T-cell (primary cell): ENCODE data around the gene BAG2. TPM values are rescaled to one million over a fixed set of nuclear protein-coding genes. Genes with fewer than 3 reads are reported as not detected.
A peak's percentile ranks its signal among the peaks of the same experiment; 100 is the strongest.

Experiments
- ATAC-seq, 4 experiments: fragments of 200-7000 bp in 3 of 4; fragments of 150-1000 bp in 1 of 4; cut with Tn5 transposase; replicated peaks in 1 of 4; 1 replicate in 3 of 4; 2 replicates in 1 of 4; pipeline ENCODE4 v1.10.0; 2021; ENCODE audit warnings: moderate library complexity in 3 of 4, mild to moderate bottlenecking in 2 of 4, moderate number of reproducible peaks in 1 of 4
- CTCF ChIA-PET, 2 donors: fragments of 300-600 bp; sonication (Branson Sonifier 250); formaldehyde crosslinking; loops; one replicate each; lab custom pipeline; 2022; ENCODE audit warnings: antibody characterized with exemption in 2 of 2; lab: Charles Lee
- POLR2A ChIA-PET, 2 donors: fragments of 300-600 bp; sonication (Branson Sonifier 250); formaldehyde crosslinking; loops; one replicate each; lab custom pipeline; 2022; ENCODE audit warnings: antibody characterized with exemption in 2 of 2; lab: Charles Lee
- DNase-seq, 35 experiments: peaks; one replicate each; pipeline versions ENCODE4 v3.0.0 to v3.0.0-alpha.2; 2013 to 2023
- H3K27ac ChIP-seq: one replicate; pipeline ENCODE4 v1.5.1; 2013; ENCODE audit warnings: low read length
- H3K27me3 ChIP-seq, 2 experiments: replicated peaks in 1 of 2; 1 replicate in 1 of 2; 2 replicates in 1 of 2; pipeline versions ENCODE4 v1.6.1 to v1.7.0; 2013; ENCODE audit warnings: low read length in 1 of 2, mixed read lengths in 1 of 2; ENCODE audit not compliant: control insufficient read depth in 2 of 2, insufficient read depth in 2 of 2; ENCODE audit errors: extremely low read depth in 1 of 2
- H3K36me3 ChIP-seq, 2 donors: 1 replicate in 1 of 2; 2 replicates in 1 of 2; pipeline versions ENCODE4 v1.6.1 to v1.7.0; 2013; ENCODE audit warnings: low read length in 1 of 2; ENCODE audit not compliant: control insufficient read depth in 2 of 2, insufficient read depth in 1 of 2; ENCODE audit errors: extremely low read depth in 1 of 2
- H3K4me1 ChIP-seq, 2 experiments: 1 replicate in 1 of 2; 2 replicates in 1 of 2; pipeline versions ENCODE4 v1.6.1 to v1.7.0; 2013; ENCODE audit warnings: low read length in 2 of 2, mixed read lengths in 1 of 2; ENCODE audit not compliant: insufficient read depth in 2 of 2, control insufficient read depth in 1 of 2; ENCODE audit errors: extremely low read depth in 1 of 2
- H3K4me3 ChIP-seq, 2 donors: 1 replicate in 1 of 2; 2 replicates in 1 of 2; pipeline versions ENCODE4 v1.5.1 to v1.7.0; 2013; ENCODE audit warnings: mild to moderate bottlenecking in 2 of 2, low read length in 1 of 2, moderate library complexity in 1 of 2; ENCODE audit not compliant: control insufficient read depth in 1 of 2; ENCODE audit errors: extremely low read depth in 1 of 2
- H3K9me3 ChIP-seq: 2 replicates; pipeline ENCODE4 v1.7.0; 2013
- H3K27ac Mint-ChIP-seq, 2 donors: one replicate each; pipeline ENCODE4 v1.8.0; 2020 to 2021; ENCODE audit warnings: mild to moderate bottlenecking in 2 of 2, mixed read lengths in 2 of 2
- H3K27me3 Mint-ChIP-seq, 2 donors: one replicate each; pipeline ENCODE4 v1.8.0; 2021 to 2022; ENCODE audit warnings: mixed read lengths in 2 of 2
- H3K36me3 Mint-ChIP-seq: one replicate; pipeline ENCODE4 v1.8.0; 2021; ENCODE audit warnings: mixed read lengths
- H3K4me1 Mint-ChIP-seq, 3 donors: one replicate each; pipeline ENCODE4 v1.8.0; 2020 to 2022; ENCODE audit warnings: mixed read lengths in 3 of 3, mild to moderate bottlenecking in 1 of 3
- H3K4me3 Mint-ChIP-seq, 3 donors: one replicate each; pipeline ENCODE4 v1.8.0; 2020 to 2022; ENCODE audit warnings: mild to moderate bottlenecking in 3 of 3, mixed read lengths in 3 of 3, moderate library complexity in 3 of 3
- H3K9me3 Mint-ChIP-seq, 3 donors: one replicate each; pipeline ENCODE4 v1.8.0; 2020 to 2022; ENCODE audit warnings: mixed read lengths in 3 of 3
- WGBS: methylation state at CpG from one replicate; pipeline ENCODE4 v1.1.5; 2013; ENCODE audit warnings: missing lambda C conversion rate; ENCODE audit not compliant: insufficient coverage; 5-methylcytosine and 5-hydroxymethylcytosine counted together
- total RNA-seq, 35 experiments: library from RNA in 6 of 35; stranded (reverse) in 6 of 35; fragments of 120-200 nt in 1 of 35; gene quantifications; one replicate each; pipeline versions ENCODE4 v1.2.1 to v1.2.4 and lab custom pipeline; 2013 to 2026

BAG2 gene
- total RNA-seq, 5 donors from 2014 or later (not counting 1 experiment from before 2014, with no cell fraction given) = 3.2 to 5.1 (median 3.9) TPM

- H3K4me3 ChIP-seq = no peak overlapping the region
- H3K27me3 ChIP-seq = no peaks in the 10 kb centered on the region
- no peak overlapping the region for H3K27ac ChIP-seq
- Mint-ChIP-seq H3K9me3 (peaks cover 0 to 5% (median 0%) of the 10 kb centered on the region in 3 donors), H3K36me3 (peaks cover 60% of the 10 kb centered on the region), H3K27ac (no peak overlapping the region), H3K4me3 (no peak overlapping the region), H3K4me1 (peaks cover 0 to 3% (median 0%) of the 10 kb centered on the region in 3 donors), H3K27me3 (no peaks in the 10 kb centered on the region)
- DNase-seq = peak in 1 of 35 experiments; percentile 8
- no peaks in the 10 kb centered on the region for H3K4me1 ChIP-seq
- ATAC-seq = no peak
- no CpG with 5 or more reads among the region's 2 CpGs for WGBS
- POLR2A ChIA-PET = interaction anchor here (0.6 to 0.7 kb wide), 2 partner anchors 23 to 77 kb away, joined by 3 read pairs; no protein-coding TSS in a partner anchor
- no peaks in the 10 kb centered on the region for H3K9me3 ChIP-seq
- peaks cover 6 to 39% of the 10 kb centered on the region in 2 donors for H3K36me3 ChIP-seq
- CTCF ChIA-PET = no interaction called here
These were observed 34.8 kb upstream of the BAG2 start for GRCh38 chr6:57137350-57137749.

GRCh38 chr6:57138026-57138425 lies 34.1 kb upstream of the BAG2 start:
- no peaks in the 10 kb centered on the region for H3K9me3 ChIP-seq
- H3K36me3 ChIP-seq = peaks cover 5 to 37% of the 10 kb centered on the region in 2 donors
- DNase-seq = peak in 1 of 35 experiments; percentile 10
- no peaks in the 10 kb centered on the region for H3K4me1 ChIP-seq
- peaks cover 0 to 3% (median 0%) of the 10 kb centered on the region in 3 donors for H3K4me1 Mint-ChIP-seq
- CTCF ChIA-PET = no interaction called here
- no peaks in the 10 kb centered on the region for H3K27me3 Mint-ChIP-seq
- H3K4me3 ChIP-seq = no peak overlapping the region
- H3K27ac ChIP-seq = no peak overlapping the region
- peaks cover 65% of the 10 kb centered on the region for H3K36me3 Mint-ChIP-seq
- ATAC-seq = no peak
- WGBS = 91% methylated on average over 8 of the region's 11 CpGs
- H3K27ac Mint-ChIP-seq = no peak overlapping the region
- H3K4me3 Mint-ChIP-seq = no peak overlapping the region
- H3K9me3 Mint-ChIP-seq = peaks cover 0 to 7% (median 0%) of the 10 kb centered on the region in 3 donors
- H3K27me3 ChIP-seq = no peaks in the 10 kb centered on the region
- POLR2A ChIA-PET = interaction anchor here in 1 of 2 donors (0.6 kb wide), 1 partner anchor 78 kb away, joined by 3 read pairs; no protein-coding TSS in a partner anchor

GRCh38 chr6:57141451-57142177 lies 30.5 kb upstream of the BAG2 start:
- ATAC-seq (no peak), DNase-seq (no peak)
- Histone ChIP-seq H3K9me3 (no peaks in the 10 kb centered on the region), H3K27me3 (no peaks in the 10 kb centered on the region), H3K4me1 (no peaks in the 10 kb centered on the region), H3K27ac (no peak overlapping the region), H3K36me3 (peaks cover 0 to 27% of the 10 kb centered on the region in 2 donors), H3K4me3 (no peak overlapping the region)
- WGBS = no CpG with 5 or more reads among the region's 4 CpGs
- Mint-ChIP-seq H3K27me3 (no peaks in the 10 kb centered on the region), H3K27ac (no peak overlapping the region), H3K4me1 (peaks cover 3 to 8% (median 4%) of the 10 kb centered on the region in 3 donors), H3K9me3 (peaks cover 0 to 7% (median 0%) of the 10 kb centered on the region in 3 donors), H3K36me3 (peaks cover 67% of the 10 kb centered on the region), H3K4me3 (no peak overlapping the region)
- ChIA-PET CTCF (no interaction called here), POLR2A (interaction anchor here in 1 of 2 donors (1.5 kb wide), 1 partner anchor 8 kb away, joined by 3 read pairs; no protein-coding TSS in a partner anchor)

DNA sequence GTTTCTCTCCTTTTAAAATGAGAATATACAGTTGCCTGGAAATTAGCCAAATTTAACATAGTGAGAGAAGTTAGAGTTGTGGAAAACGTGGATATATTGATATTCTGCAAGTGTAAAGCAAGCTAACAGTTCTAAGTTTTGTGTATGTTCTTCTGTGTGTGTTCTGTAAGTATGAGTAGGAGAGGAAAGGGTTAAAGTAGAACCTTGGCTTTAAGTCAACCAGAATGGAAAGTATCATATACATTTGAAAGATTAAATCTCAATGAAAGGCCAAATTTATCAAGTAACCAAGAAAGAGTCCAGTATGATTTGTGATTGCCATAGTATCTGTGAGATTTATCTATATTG lies 30.0 kb upstream of the BAG2 start:
- Mint-ChIP-seq H3K36me3 (peaks cover 65% of the 10 kb centered on the region), H3K9me3 (peaks cover 0 to 7% (median 0%) of the 10 kb centered on the region in 3 donors), H3K27me3 (no peaks in the 10 kb centered on the region), H3K4me3 (no peak overlapping the region), H3K4me1 (peaks cover 5 to 11% (median 5%) of the 10 kb centered on the region in 3 donors), H3K27ac (no peak overlapping the region)
- Histone ChIP-seq H3K27ac (no peak overlapping the region), H3K4me1 (no peaks in the 10 kb centered on the region), H3K36me3 (peaks cover 0 to 26% of the 10 kb centered on the region in 2 donors), H3K27me3 (no peaks in the 10 kb centered on the region), H3K4me3 (no peak overlapping the region), H3K9me3 (no peaks in the 10 kb centered on the region)
- ChIA-PET CTCF (no interaction called here), POLR2A (interaction anchor here in 1 of 2 donors (1.5 kb wide), 1 partner anchor 9 kb away, joined by 3 read pairs; no protein-coding TSS in a partner anchor)
- no CpG with 5 or more reads among the region's 1 CpG for WGBS
- no peak for ATAC-seq
- no peak for DNase-seq

- Mint-ChIP-seq H3K36me3 (peaks cover 73% of the 10 kb centered on the region), H3K4me1 (peaks cover 15 to 24% (median 18%) of the 10 kb centered on the region in 3 donors), H3K4me3 (no peak overlapping the region), H3K27ac (no peak overlapping the region), H3K27me3 (no peaks in the 10 kb centered on the region), H3K9me3 (peaks cover 0 to 7% (median 0%) of the 10 kb centered on the region in 3 donors)
- Histone ChIP-seq H3K4me1 (no peaks in the 10 kb centered on the region), H3K9me3 (no peaks in the 10 kb centered on the region), H3K4me3 (no peak overlapping the region), H3K36me3 (peaks cover 0 to 36% of the 10 kb centered on the region in 2 donors), H3K27ac (no peak overlapping the region), H3K27me3 (no peaks in the 10 kb centered on the region)
- ChIA-PET POLR2A (interaction anchor here in 1 of 2 donors (0.6 to 0.7 kb wide), 2 partner anchors 48 to 81 kb away, joined by 4 to 15 read pairs; no protein-coding TSS in a partner anchor), CTCF (interaction anchor here in 1 of 2 donors (0.6 kb wide), 1 partner anchor 378 kb away, joined by 4 read pairs; no protein-coding TSS in a partner anchor)
- no peak for ATAC-seq
- WGBS = no CpG with 5 or more reads among the region's 1 CpG
- no peak for DNase-seq
These were observed 28.4 kb upstream of the BAG2 start for GRCh38 chr6:57143690-57144089.

DNA sequence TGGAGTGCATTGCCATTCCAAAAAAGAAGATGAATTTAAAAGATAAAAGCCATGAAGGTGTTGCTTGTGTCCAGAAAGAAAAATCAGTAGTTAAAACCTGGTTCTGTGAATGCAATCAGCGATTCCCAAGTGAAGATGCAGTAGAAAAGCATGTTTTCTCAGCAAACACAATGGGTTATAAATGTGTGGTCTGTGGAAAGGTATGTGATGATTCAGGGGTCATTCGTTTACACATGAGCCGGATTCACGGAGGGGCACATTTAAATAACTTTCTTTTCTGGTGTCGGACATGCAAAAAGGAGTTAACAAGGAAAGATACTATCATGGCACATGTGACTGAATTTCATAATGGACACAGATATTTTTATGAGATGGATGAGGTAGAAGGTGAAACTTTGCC lies 24.7 kb upstream of the BAG2 start:
- Histone ChIP-seq H3K4me3 (no peak overlapping the region), H3K27me3 (no peaks in the 10 kb centered on the region), H3K9me3 (no peaks in the 10 kb centered on the region), H3K36me3 (peaks cover 0 to 34% of the 10 kb centered on the region in 2 donors), H3K4me1 (no peaks in the 10 kb centered on the region), H3K27ac (no peak overlapping the region)
- 94% methylated on average over 2 of the region's 5 CpGs for WGBS
- Mint-ChIP-seq H3K27ac (no peak overlapping the region), H3K4me3 (no peak overlapping the region), H3K4me1 (peaks cover 15 to 24% (median 18%) of the 10 kb centered on the region in 3 donors), H3K27me3 (no peaks in the 10 kb centered on the region), H3K9me3 (peaks cover 0 to under 1% (median 0%) of the 10 kb centered on the region in 3 donors), H3K36me3 (peaks cover 76% of the 10 kb centered on the region)
- ATAC-seq (no peak), DNase-seq (no peak)
- CTCF ChIA-PET = interaction anchor here in 1 of 2 donors (0.6 kb wide), 1 partner anchor 34 kb away, joined by 4 read pairs; no protein-coding TSS in a partner anchor
- POLR2A ChIA-PET = no interaction called here
